H1 (cell line): Measurements from ENCODE around the gene AMN. TPM values are rescaled to one million over a fixed set of nuclear protein-coding genes. Genes with fewer than 3 reads are reported as not detected.

Experiments
- CTCF ChIA-PET: fragments of 300-600 bp; sonication (Branson Sonifier 250); formaldehyde crosslinking; loops from one replicate; lab custom pipeline; 2021; ENCODE audit not compliant: partially characterized antibody; lab: Charles Lee
- POLR2A ChIA-PET: fragments of 300-600 bp; sonication (Branson Sonifier 250); formaldehyde crosslinking; loops from one replicate; lab custom pipeline; 2021; ENCODE audit warnings: inconsistent platforms; ENCODE audit not compliant: partially characterized antibody; lab: Charles Lee
- DNase-seq, 2 experiments: peaks; one replicate each; pipeline versions ENCODE4 v3.0.0 to v3.0.0-alpha.2; 2010 to 2022; ENCODE audit warnings: low spot score in 2 of 2, low read depth in 1 of 2, mixed read lengths in 1 of 2
- FAIRE-seq: peaks from 2 replicates; lab custom pipeline; 2011; peaks lifted over from hg19 to GRCh38; lab: Jason Lieb, UNC
- H2AFZ ChIP-seq: 2 replicates; pipeline ENCODE4 v1.8.1; 2012; ENCODE audit warnings: low read length, inconsistent platforms
- H2AK5ac ChIP-seq: 2 replicates; pipeline ENCODE4 v1.6.1; 2013; ENCODE audit warnings: low read depth, low read length
- H2BK120ac ChIP-seq: replicated peaks from 2 replicates; pipeline ENCODE3; 2013; ENCODE audit warnings: low read depth, low read length, inconsistent platforms
- H2BK12ac ChIP-seq: 2 replicates; pipeline ENCODE4 v1.6.1; 2013; ENCODE audit warnings: low read depth, low read length
- H2BK15ac ChIP-seq: 2 replicates; pipeline ENCODE4 v1.6.1; 2013; ENCODE audit warnings: low read length
- H2BK20ac ChIP-seq: 2 replicates; pipeline ENCODE4 v1.6.1; 2013; ENCODE audit warnings: low read length
- H2BK5ac ChIP-seq: 2 replicates; pipeline ENCODE4 v1.6.1; 2013; ENCODE audit warnings: low read depth, low read length
- H3K14ac ChIP-seq: 2 replicates; pipeline ENCODE4 v1.6.1; 2013; ENCODE audit warnings: inconsistent platforms; ENCODE audit not compliant: insufficient read length
- H3K18ac ChIP-seq: 2 replicates; pipeline ENCODE4 v1.6.1; 2013; ENCODE audit warnings: low read length; ENCODE audit errors: extremely low read depth
- H3K23ac ChIP-seq: 2 replicates; pipeline ENCODE4 v1.6.1; 2013; ENCODE audit warnings: inconsistent platforms; ENCODE audit not compliant: insufficient read length
- H3K23me2 ChIP-seq: 2 replicates; pipeline ENCODE4 v1.6.1; 2013; ENCODE audit warnings: low read depth, low read length
- H3K27ac ChIP-seq: 2 replicates; pipeline ENCODE4 v1.6.1; 2011; ENCODE audit warnings: low read depth, low read length, inconsistent platforms
- H3K27me3 ChIP-seq, 4 experiments: replicated peaks in 1 of 4; 1 replicate in 1 of 4; 2 replicates in 3 of 4; pipeline versions ENCODE4 v1.6.1 to v1.8.1; 2011 to 2013; ENCODE audit warnings: low read length in 3 of 4, mild to moderate bottlenecking in 3 of 4, inconsistent platforms in 2 of 4, mixed read lengths in 2 of 4, moderate library complexity in 1 of 4; ENCODE audit not compliant: control insufficient read depth in 3 of 4, insufficient read depth in 3 of 4; ENCODE audit errors: extremely low read depth in 1 of 4
- H3K36me3 ChIP-seq, 4 experiments: 2 replicates each; pipeline versions ENCODE4 v1.6.1 to v1.8.1; 2011 to 2013; ENCODE audit warnings: mild to moderate bottlenecking in 4 of 4, low read length in 3 of 4, moderate library complexity in 2 of 4, control low read depth in 1 of 4, inconsistent platforms in 1 of 4; ENCODE audit not compliant: insufficient read depth in 4 of 4, control insufficient read depth in 2 of 4
- H3K4ac ChIP-seq: replicated peaks from 2 replicates; pipeline ENCODE3; 2013; ENCODE audit warnings: low read length, low read depth, mixed read lengths, inconsistent platforms; ENCODE audit not compliant: insufficient read length
- H3K4me1 ChIP-seq, 4 experiments: replicated peaks in 1 of 4; 1 replicate in 1 of 4; 2 replicates in 3 of 4; pipeline versions ENCODE4 v1.6.1 to v1.8.1; 2011 to 2013; ENCODE audit warnings: low read length in 3 of 4, inconsistent platforms in 2 of 4, mixed read lengths in 1 of 4; ENCODE audit not compliant: insufficient read depth in 4 of 4, control insufficient read depth in 3 of 4
- H3K4me2 ChIP-seq, 2 experiments: 2 replicates each; pipeline versions ENCODE4 v1.6.1 to v1.8.1; 2011 to 2013; ENCODE audit warnings: low read depth in 2 of 2, low read length in 2 of 2, control low read depth in 1 of 2, inconsistent platforms in 1 of 2, mild to moderate bottlenecking in 1 of 2; ENCODE audit not compliant: insufficient read depth in 1 of 2
- H3K4me3 ChIP-seq, 4 experiments: fragments of 200-600, 300-600 bp in 1 of 4; sonication (generic), shearing (Covaris generic), sonication (Bioruptor Twin) in 1 of 4; 2 replicates each; pipeline versions ENCODE4 v1.5.1 to v1.8.1; 2011 to 2016; ENCODE audit warnings: low read length in 4 of 4, low read depth in 3 of 4, control low read depth in 2 of 4, inconsistent platforms in 2 of 4, mild to moderate bottlenecking in 2 of 4, mixed read lengths in 1 of 4, moderate library complexity in 1 of 4; ENCODE audit not compliant: insufficient read depth in 2 of 4; ENCODE audit errors: extremely low read depth in 1 of 4
- H3K56ac ChIP-seq: replicated peaks from 2 replicates; pipeline ENCODE3; 2013; ENCODE audit warnings: low read depth, mild to moderate bottlenecking, mixed read lengths, low read length, inconsistent platforms; ENCODE audit not compliant: insufficient read length
- H3K79me1 ChIP-seq: 2 replicates; pipeline ENCODE4 v1.6.1; 2013; ENCODE audit warnings: low read depth, low read length, control low read depth
- H3K79me2 ChIP-seq, 2 experiments: 2 replicates each; pipeline versions ENCODE4 v1.6.1 to v1.8.1; 2012 to 2013; ENCODE audit warnings: low read length in 2 of 2, mild to moderate bottlenecking in 2 of 2, inconsistent platforms in 1 of 2; ENCODE audit not compliant: insufficient read depth in 2 of 2, control insufficient read depth in 1 of 2
- H3K9ac ChIP-seq, 4 experiments: replicated peaks in 1 of 4; 1 replicate in 1 of 4; 2 replicates in 3 of 4; pipeline versions ENCODE4 v1.6.1 to v1.8.1; 2011 to 2013; ENCODE audit warnings: low read depth in 3 of 4, low read length in 3 of 4, control low read depth in 2 of 4, mild to moderate bottlenecking in 2 of 4, moderate library complexity in 2 of 4, inconsistent platforms in 1 of 4; ENCODE audit errors: extremely low read depth in 1 of 4
- H3K9me3 ChIP-seq, 2 experiments: 2 replicates each; pipeline versions ENCODE4 v1.6.1 to v1.8.1; 2012 to 2013; ENCODE audit warnings: mild to moderate bottlenecking in 2 of 2, moderate library complexity in 2 of 2, control low read depth in 1 of 2, inconsistent platforms in 1 of 2, low read depth in 1 of 2, low read length in 1 of 2, mixed read lengths in 1 of 2; ENCODE audit not compliant: insufficient read depth in 2 of 2
- H4K20me1 ChIP-seq, 2 experiments: replicated peaks in 1 of 2; 2 replicates each; pipeline versions ENCODE3 to v1.8.1; 2011 to 2013; ENCODE audit warnings: inconsistent platforms in 2 of 2, low read length in 2 of 2, mild to moderate bottlenecking in 1 of 2; ENCODE audit not compliant: insufficient read depth in 2 of 2, control insufficient read depth in 1 of 2
- H4K5ac ChIP-seq: 2 replicates; pipeline ENCODE4 v1.6.1; 2013; ENCODE audit warnings: low read length, low read depth, mixed read lengths, inconsistent platforms; ENCODE audit not compliant: insufficient read length
- H4K8ac ChIP-seq: 2 replicates; pipeline ENCODE4 v1.8.0; 2013; ENCODE audit warnings: mild to moderate bottlenecking, moderate library complexity, low read length, inconsistent platforms; ENCODE audit not compliant: insufficient read depth; ENCODE audit errors: extremely low read depth
- H4K91ac ChIP-seq: replicated peaks from 2 replicates; pipeline ENCODE3; 2013; ENCODE audit warnings: low read length, mixed read lengths, inconsistent platforms; ENCODE audit not compliant: insufficient read length
- CBX8 ChIP-seq: fragments of 300-800, 300-1000 bp; sonication (generic); IDR thresholded peaks from 2 replicates; pipeline ENCODE4 v1.7.1; 2016; ENCODE audit warnings: low read depth, low read length, borderline replicate concordance
- CEBPB ChIP-seq: IDR thresholded peaks from 2 replicates; pipeline ENCODE4 v1.6.1; 2012; ENCODE audit warnings: low read depth, low read length
- CREB1 ChIP-seq: IDR thresholded peaks from 2 replicates; pipeline ENCODE4 v1.6.1; 2012; ENCODE audit warnings: inconsistent platforms
- E2F6 ChIP-seq: IDR thresholded peaks from 2 replicates; pipeline ENCODE4 v1.6.1; 2012; ENCODE audit warnings: inconsistent platforms
- GABPA ChIP-seq: IDR thresholded peaks from 2 replicates; pipeline ENCODE4 v1.6.1; 2011; ENCODE audit warnings: mild to moderate bottlenecking, low read length, moderate library complexity, borderline replicate concordance; ENCODE audit not compliant: insufficient read depth
- GTF2F1 ChIP-seq: IDR thresholded peaks from 2 replicates; pipeline ENCODE4 v1.6.1; 2012; ENCODE audit warnings: low read depth, low read length, improper control_type of control experiment, borderline replicate concordance
- RNF2 ChIP-seq: fragments of 200-900, 300-1000 bp; sonication (generic); IDR thresholded peaks from 2 replicates; pipeline ENCODE4 v1.7.1; 2016; ENCODE audit warnings: borderline replicate concordance, low read depth, mild to moderate bottlenecking, antibody characterized with exemption, low read length; ENCODE audit not compliant: poor library complexity, severe bottlenecking; ENCODE audit errors: missing control alignments
- SIX5 ChIP-seq: IDR thresholded peaks from 2 replicates; pipeline ENCODE4 v1.6.1; 2011; ENCODE audit warnings: mild to moderate bottlenecking, low read depth, low read length
- SP1 ChIP-seq: IDR thresholded peaks from 2 replicates; pipeline ENCODE4 v1.6.1; 2011; ENCODE audit warnings: low read depth, low read length
- TAF1 ChIP-seq: IDR thresholded peaks from 2 replicates; pipeline ENCODE4 v1.6.1; 2011; ENCODE audit warnings: mild to moderate bottlenecking, low read depth, low read length
- TAF7 ChIP-seq: optimal IDR thresholded peaks from 2 replicates; pipeline ENCODE3; 2011; ENCODE audit warnings: low read depth, mild to moderate bottlenecking, inconsistent platforms, low read length, moderate library complexity, borderline replicate concordance
- TCF12 ChIP-seq: IDR thresholded peaks from 2 replicates; pipeline ENCODE4 v1.6.1; 2011; ENCODE audit warnings: low read depth, mild to moderate bottlenecking, low read length
- USF2 ChIP-seq: IDR thresholded peaks from 2 replicates; pipeline ENCODE4 v1.6.1; 2011; ENCODE audit warnings: low read length, improper control_type of control experiment
- WGBS, 2 experiments: shearing (Covaris generic) in 1 of 2; methylation state at CpG; one replicate each; pipeline versions ENCODE4 v1.1.6 to v1.1.7; 2013 to 2015; ENCODE audit warnings: low lambda C conversion rate in 2 of 2, mixed read lengths in 2 of 2, inconsistent platforms in 1 of 2, low coverage in 1 of 2, missing lambda C conversion rate in 1 of 2; ENCODE audit not compliant: insufficient replicate concordance in 2 of 2, insufficient coverage in 1 of 2, insufficient read length in 1 of 2; ENCODE audit errors: extremely low coverage in 1 of 2, missing lambda C conversion rate in 1 of 2; 5-methylcytosine and 5-hydroxymethylcytosine counted together
- polyA plus RNA-seq, 7 experiments: library from polyadenylated mRNA; depleted of rRNA in 3 of 7; stranded (reverse) in 5 of 7; unstranded in 2 of 7; fragments of >200 nt in 5 of 7; fragments of 200-250 nt in 2 of 7; gene quantifications; 1 replicate in 5 of 7; 2 replicates in 1 of 7; 4 replicates in 1 of 7; pipeline versions ENCODE4 v1.2.1 to v1.2.3, GENCODE V29; 2011 to 2013; ENCODE audit warnings: missing spikeins in 2 of 7, mixed read lengths in 2 of 7
- total RNA-seq: library from RNA; stranded (reverse); fragmentation: NEBNext Ultra II Directional; extraction: Animal tissue kit (Norgen Biotek cat#: 25700); gene quantifications from 2 replicates; pipeline ENCODE4 v1.2.1, GENCODE V29; 2021

Gene AMN
- total and polyA plus RNA-seq, 2 of the 8 experiments (the other 6 are each of a cell fraction or from before 2014, with no cell fraction given), result 0.77 to 1.5 TPM

GRCh38 chr14:102970496-102970895, 48.0 kb downstream of the AMN start:
- POLR2A ChIA-PET, result interaction anchor here (0.8 kb wide), 1 partner anchor 188 kb away, joined by 3 read pairs; no protein-coding TSS in a partner anchor
- Histone ChIP-seq H3K4me2 (no peak overlapping the region), H2AK5ac (no peak overlapping the region), H2AFZ (no peak overlapping the region), H2BK15ac (no peak overlapping the region), H2BK5ac (no peak overlapping the region), H3K9ac (no peak overlapping the region), H3K18ac (no peak overlapping the region), H3K23me2 (no peaks in the 10 kb centered on the region), H3K14ac (no peak overlapping the region), H2BK120ac (no peak overlapping the region), H3K27ac (no peak overlapping the region), H4K8ac (no peak overlapping the region), H3K9me3 (no peaks in the 10 kb centered on the region), H2BK20ac (no peak overlapping the region), H3K4me1 (no peaks in the 10 kb centered on the region), H3K4ac (no peak overlapping the region), H4K5ac (no peak overlapping the region), H3K79me2 (no peaks in the 10 kb centered on the region), H4K91ac (no peak overlapping the region), H4K20me1 (peaks cover 0 to 11% of the 10 kb centered on the region in 2 experiments), H3K23ac (no peak overlapping the region), H3K27me3 (no peaks in the 10 kb centered on the region), H3K36me3 (peaks cover 10 to 70% (median 42%) of the 10 kb centered on the region in 4 experiments), H2BK12ac (no peak overlapping the region), H3K4me3 (no peak overlapping the region), H3K79me1 (no peaks in the 10 kb centered on the region), H3K56ac (no peak overlapping the region)
- 94% methylated on average over 10 of the region's 10 CpGs; no CpG with 5 or more reads in 1 of the 2 experiments for WGBS, 2 experiments
- no peak for DNase-seq
- CTCF ChIA-PET, result interaction anchor here (1.2 to 1.6 kb wide), 3 partner anchors 18 to 160 kb away, joined by 3 to 4 read pairs (median 4); no protein-coding TSS in a partner anchor
- FAIRE-seq, result no peak
- no peak for TF ChIP-seq CREB1
- no peak for TF ChIP-seq CEBPB
- TF ChIP-seq TAF1, result no peak
- TF ChIP-seq E2F6, result no peak
- no peak for TF ChIP-seq RNF2
- TF ChIP-seq GABPA, result no peak
- TF ChIP-seq GTF2F1, result no peak
- no peak for TF ChIP-seq SP1
- no peak for TF ChIP-seq SIX5
- TF ChIP-seq USF2, result no peak
- TF ChIP-seq TAF7, result no peak
- TF ChIP-seq TCF12, result no peak
- no peak for TF ChIP-seq CBX8
